ENCODE measurements around the gene CYP27C1. TPM values are rescaled to one million over a fixed set of nuclear protein-coding genes. Genes with fewer than 3 reads are reported as not detected.

Gene CYP27C1
- total RNA-seq, 2 donors from 2014 or later: not detected

GRCh38 chr2:127158614-127159290, 61.3 kb downstream of the CYP27C1 start:
- Mint-ChIP-seq H3K27me3 (ENCODE audit: low read depth) (no peaks in the 10 kb centered on the region), H3K36me3 (ENCODE audit: insufficient read depth in 2 of 2) (no peaks in the 10 kb centered on the region), H3K4me3 (no peak overlapping the region), H3K4me1 (ENCODE audit: low read depth) (no peaks in the 10 kb centered on the region), H3K27ac (no peak overlapping the region), H3K9me3 (no peaks in the 10 kb centered on the region)
- DNase-seq (no peak), ATAC-seq (replicated peaks in 1 of 2) (no peak)

DNA sequence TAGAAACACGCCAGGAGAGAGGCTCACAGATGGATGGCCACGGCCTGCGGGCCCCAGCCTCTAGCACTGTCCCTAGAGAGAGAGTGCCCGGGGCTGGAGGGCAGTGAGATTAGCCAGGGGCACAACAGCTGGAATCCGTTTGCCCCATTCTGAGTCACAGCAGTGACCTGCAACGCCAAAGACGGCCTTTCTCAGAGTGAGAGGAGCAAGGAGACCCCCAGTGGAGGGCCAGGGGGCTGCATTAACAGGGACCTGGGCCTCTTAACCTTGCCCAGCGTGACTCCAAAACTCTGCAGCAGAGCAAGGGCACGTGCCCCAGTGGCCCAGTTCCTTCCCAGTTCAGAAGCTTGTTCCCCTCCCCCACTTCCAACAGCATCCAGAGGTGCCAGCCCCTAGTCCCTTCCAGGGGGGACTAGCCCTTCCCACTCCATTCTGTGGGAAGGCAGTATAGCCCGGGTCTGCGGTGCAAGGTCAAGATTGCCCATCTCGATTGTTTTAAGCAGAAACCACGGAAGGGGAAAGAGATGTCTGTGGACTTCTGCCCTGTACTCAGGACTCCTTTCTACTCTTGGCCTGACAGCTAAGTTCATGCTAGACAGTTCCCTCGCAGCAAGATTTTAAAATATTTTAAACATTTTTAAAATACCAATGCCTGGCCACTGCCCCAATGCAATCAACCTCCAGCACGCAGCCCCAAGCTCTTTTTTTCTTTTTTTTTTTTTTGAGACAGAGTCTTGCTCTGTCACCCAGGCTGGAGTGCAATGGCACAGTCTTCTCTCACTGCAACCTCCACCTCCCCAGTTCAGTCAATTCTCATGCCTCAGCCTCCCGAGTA, 62.2 kb downstream of the CYP27C1 start:
- Mint-ChIP-seq H3K27ac (no peak overlapping the region), H3K9me3 (no peaks in the 10 kb centered on the region), H3K4me1 (ENCODE audit: low read depth) (no peaks in the 10 kb centered on the region), H3K4me3 (no peak overlapping the region), H3K27me3 (ENCODE audit: low read depth) (no peaks in the 10 kb centered on the region), H3K36me3 (ENCODE audit: insufficient read depth in 2 of 2) (no peaks in the 10 kb centered on the region)
- no peak for DNase-seq
- ATAC-seq (replicated peaks in 1 of 2): no peak

DNA sequence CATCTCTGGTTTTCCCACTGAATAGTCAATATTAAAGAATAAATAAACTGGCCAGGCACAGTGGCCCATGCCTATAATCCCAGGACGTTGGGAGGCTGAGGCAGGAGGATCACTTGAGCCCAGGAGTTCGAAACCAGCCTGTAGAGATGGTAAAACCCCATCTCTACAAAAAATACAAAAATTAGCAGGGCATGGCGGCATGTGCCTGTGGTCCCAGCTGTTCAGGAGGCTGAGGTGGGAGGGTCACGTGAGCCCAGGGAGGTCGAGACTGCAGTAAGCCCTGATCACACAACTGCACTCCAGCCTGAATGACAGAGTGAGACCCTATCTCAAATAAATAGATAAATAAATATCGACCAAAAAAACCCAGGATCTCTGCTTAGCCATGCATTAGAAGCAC, 63.0 kb downstream of the CYP27C1 start:
- Mint-ChIP-seq H3K4me1 (ENCODE audit: low read depth) (no peaks in the 10 kb centered on the region), H3K27ac (no peak overlapping the region), H3K36me3 (ENCODE audit: insufficient read depth in 2 of 2) (no peaks in the 10 kb centered on the region), H3K4me3 (no peak overlapping the region), H3K9me3 (no peaks in the 10 kb centered on the region), H3K27me3 (ENCODE audit: low read depth) (no peaks in the 10 kb centered on the region)
- ATAC-seq (replicated peaks in 1 of 2) (no peak), DNase-seq (no peak)

- Mint-ChIP-seq H3K9me3 (no peaks in the 10 kb centered on the region), H3K27ac (no peak overlapping the region), H3K27me3 (ENCODE audit: low read depth) (no peaks in the 10 kb centered on the region), H3K4me1 (ENCODE audit: low read depth) (no peaks in the 10 kb centered on the region), H3K4me3 (no peak overlapping the region), H3K36me3 (ENCODE audit: insufficient read depth in 2 of 2) (no peaks in the 10 kb centered on the region)
- DNase-seq: no peak
- ATAC-seq (replicated peaks in 1 of 2): no peak
Observed at GRCh38 chr2:127155947-127156346, 64.2 kb downstream of the CYP27C1 start.

DNA sequence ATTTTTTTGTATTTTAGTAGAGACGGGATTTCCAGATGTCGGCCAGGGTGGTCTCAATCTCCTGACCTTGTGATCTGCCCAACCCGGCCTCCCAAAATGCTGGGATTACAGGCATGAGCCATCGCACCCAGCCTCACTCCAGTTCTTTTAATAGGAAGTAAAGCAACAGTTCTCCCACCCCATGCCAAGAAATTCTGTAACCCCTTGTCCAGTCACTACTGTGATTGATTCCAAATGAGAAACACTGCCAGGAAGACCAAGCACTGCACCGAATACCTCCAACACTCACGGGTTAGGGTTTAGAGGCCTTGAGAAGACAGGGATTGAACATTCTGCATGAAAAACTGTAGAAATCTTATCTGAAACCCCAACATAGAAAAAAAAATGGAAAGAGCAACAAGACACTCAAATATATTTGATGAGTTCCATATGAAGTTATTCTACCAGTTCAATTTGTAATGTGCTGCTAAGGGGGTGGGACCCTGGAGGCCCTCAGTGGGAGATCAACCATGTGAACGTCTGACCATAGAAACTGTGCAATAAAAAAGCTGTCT, 65.0 kb downstream of the CYP27C1 start:
- no peak overlapping the region for H3K27ac Mint-ChIP-seq
- no peak for ATAC-seq (replicated peaks in 1 of 2)
- H3K9me3 Mint-ChIP-seq: no peaks in the 10 kb centered on the region
- no peak overlapping the region for H3K4me3 Mint-ChIP-seq
- DNase-seq: no peak
- H3K4me1 Mint-ChIP-seq (ENCODE audit: low read depth): no peaks in the 10 kb centered on the region
- H3K27me3 Mint-ChIP-seq (ENCODE audit: low read depth): no peaks in the 10 kb centered on the region
- no peaks in the 10 kb centered on the region for H3K36me3 Mint-ChIP-seq (ENCODE audit: insufficient read depth in 2 of 2)

GRCh38 chr2:127154396-127154795, 65.7 kb downstream of the CYP27C1 start:
- Mint-ChIP-seq H3K9me3 (no peaks in the 10 kb centered on the region), H3K4me3 (no peak overlapping the region), H3K27me3 (ENCODE audit: low read depth) (no peaks in the 10 kb centered on the region), H3K27ac (no peak overlapping the region), H3K36me3 (ENCODE audit: insufficient read depth in 2 of 2) (no peaks in the 10 kb centered on the region), H3K4me1 (ENCODE audit: low read depth) (no peaks in the 10 kb centered on the region)
- DNase-seq (no peak), ATAC-seq (replicated peaks in 1 of 2) (no peak)

GRCh38 chr2:127153691-127154158, 66.4 kb downstream of the CYP27C1 start:
- H3K27me3 Mint-ChIP-seq (ENCODE audit: low read depth): no peaks in the 10 kb centered on the region
- no peak overlapping the region for H3K4me3 Mint-ChIP-seq
- no peak overlapping the region for H3K27ac Mint-ChIP-seq
- no peaks in the 10 kb centered on the region for H3K4me1 Mint-ChIP-seq (ENCODE audit: low read depth)
- no peak for DNase-seq
- H3K9me3 Mint-ChIP-seq: no peaks in the 10 kb centered on the region
- H3K36me3 Mint-ChIP-seq (ENCODE audit: insufficient read depth in 2 of 2): no peaks in the 10 kb centered on the region
- no peak for ATAC-seq (replicated peaks in 1 of 2)

DNA sequence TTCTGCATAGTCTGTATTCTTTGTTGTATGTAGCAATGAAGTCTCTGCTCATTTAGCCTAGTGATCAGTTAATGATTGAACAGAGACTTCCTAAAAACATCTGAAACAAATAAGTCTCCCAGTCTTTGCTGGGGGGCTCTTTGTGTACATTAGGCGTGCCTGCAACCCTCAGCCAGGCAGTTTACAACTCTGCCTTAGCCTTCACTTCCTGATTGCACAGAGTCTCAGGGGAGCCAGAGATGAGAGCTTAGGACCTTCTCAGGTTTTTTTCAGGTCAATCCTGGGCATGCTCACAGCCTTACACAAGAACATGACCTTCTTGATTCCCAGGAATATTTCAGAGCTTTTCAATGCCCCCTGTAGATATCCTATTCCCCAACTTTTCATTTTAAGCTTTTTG, 69.1 kb downstream of the CYP27C1 start:
- DNase-seq (no peak), ATAC-seq (replicated peaks in 1 of 2) (no peak)
- no peak overlapping the region for H3K27ac Mint-ChIP-seq
- no peaks in the 10 kb centered on the region for H3K27me3 Mint-ChIP-seq (ENCODE audit: low read depth)
- H3K4me1 Mint-ChIP-seq (ENCODE audit: low read depth): no peaks in the 10 kb centered on the region
- no peak overlapping the region for H3K4me3 Mint-ChIP-seq
- H3K9me3 Mint-ChIP-seq: no peaks in the 10 kb centered on the region
- H3K36me3 Mint-ChIP-seq (ENCODE audit: insufficient read depth in 2 of 2): no peaks in the 10 kb centered on the region

DNA sequence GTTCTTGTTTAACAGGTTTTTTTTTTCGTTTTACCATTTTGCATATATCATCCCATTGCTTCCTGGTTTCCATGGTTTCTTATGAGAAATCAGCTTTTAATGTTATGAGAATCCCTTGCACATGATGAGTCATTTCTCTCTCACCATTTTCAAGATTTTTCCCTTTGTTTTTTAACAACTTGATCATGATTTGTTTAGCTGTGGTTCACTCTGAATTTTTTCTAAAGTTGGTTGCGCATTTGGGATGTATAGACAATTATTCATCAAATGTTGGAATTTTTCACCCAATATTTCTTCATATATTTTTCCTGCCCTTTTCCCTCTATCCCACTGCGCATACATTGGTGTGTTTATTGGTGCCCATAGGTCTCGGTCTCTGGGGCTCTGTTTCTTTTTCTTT, 70.7 kb downstream of the CYP27C1 start:
- DNase-seq: no peak
- H3K4me1 Mint-ChIP-seq (ENCODE audit: low read depth): no peaks in the 10 kb centered on the region
- ATAC-seq (replicated peaks in 1 of 2): no peak
- H3K9me3 Mint-ChIP-seq: no peaks in the 10 kb centered on the region
- H3K36me3 Mint-ChIP-seq (ENCODE audit: insufficient read depth in 2 of 2): no peaks in the 10 kb centered on the region
- H3K4me3 Mint-ChIP-seq: no peak overlapping the region
- H3K27me3 Mint-ChIP-seq (ENCODE audit: low read depth): no peaks in the 10 kb centered on the region
- H3K27ac Mint-ChIP-seq: no peak overlapping the region

DNA sequence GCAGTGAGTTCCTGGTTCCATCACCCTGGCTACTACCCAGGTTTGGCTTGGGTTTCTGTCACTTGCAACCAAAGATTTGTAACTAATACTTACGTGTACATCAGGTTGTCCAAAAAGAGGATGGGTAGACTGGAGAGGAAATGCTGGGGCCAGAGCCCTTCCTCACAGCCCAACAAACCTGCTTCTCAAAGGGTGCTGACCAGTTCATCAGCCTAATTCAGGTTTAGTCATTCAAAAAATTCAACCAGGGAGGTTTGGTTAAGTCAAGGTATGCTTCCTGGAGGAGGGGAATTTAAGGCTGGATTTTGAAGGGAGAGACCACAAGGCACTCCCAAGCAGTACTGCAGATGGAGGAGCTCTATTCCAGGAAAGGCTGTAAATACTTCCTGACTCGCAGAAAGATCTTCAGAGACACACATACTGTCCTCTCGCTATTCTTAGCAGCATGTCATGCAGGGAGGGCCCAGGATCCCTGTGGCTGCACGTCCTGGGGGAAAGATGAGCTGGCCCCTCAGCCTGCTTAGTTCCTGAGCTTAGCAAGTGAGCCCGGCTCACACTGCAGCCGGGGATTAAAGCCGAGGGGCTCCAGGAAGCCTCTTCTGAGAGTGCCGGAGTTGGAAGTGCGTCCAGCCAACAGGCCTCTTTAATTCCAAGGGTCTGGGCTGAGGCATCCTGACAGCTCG, 73.1 kb downstream of the CYP27C1 start:
- no peaks in the 10 kb centered on the region for H3K9me3 Mint-ChIP-seq
- ATAC-seq (replicated peaks in 1 of 2) (no peak), DNase-seq (no peak)
- no peaks in the 10 kb centered on the region for H3K4me1 Mint-ChIP-seq (ENCODE audit: low read depth)
- H3K4me3 Mint-ChIP-seq: no peak overlapping the region
- no peak overlapping the region for H3K27ac Mint-ChIP-seq
- H3K27me3 Mint-ChIP-seq (ENCODE audit: low read depth): no peaks in the 10 kb centered on the region
- no peaks in the 10 kb centered on the region for H3K36me3 Mint-ChIP-seq (ENCODE audit: insufficient read depth in 2 of 2)

- ATAC-seq (replicated peaks in 1 of 2) (no peak), DNase-seq (no peak)
- H3K4me3 Mint-ChIP-seq: no peak overlapping the region
- no peaks in the 10 kb centered on the region for H3K27me3 Mint-ChIP-seq (ENCODE audit: low read depth)
- H3K9me3 Mint-ChIP-seq: no peaks in the 10 kb centered on the region
- no peak overlapping the region for H3K27ac Mint-ChIP-seq
- no peaks in the 10 kb centered on the region for H3K36me3 Mint-ChIP-seq (ENCODE audit: insufficient read depth in 2 of 2)
- no peaks in the 10 kb centered on the region for H3K4me1 Mint-ChIP-seq (ENCODE audit: low read depth)
Observed at GRCh38 chr2:127146071-127146725, 73.9 kb downstream of the CYP27C1 start.

- DNase-seq: no peak
- H3K36me3 Mint-ChIP-seq (ENCODE audit: insufficient read depth in 2 of 2): no peaks in the 10 kb centered on the region
- H3K27ac Mint-ChIP-seq: no peak overlapping the region
- H3K27me3 Mint-ChIP-seq (ENCODE audit: low read depth): no peaks in the 10 kb centered on the region
- no peaks in the 10 kb centered on the region for H3K4me1 Mint-ChIP-seq (ENCODE audit: low read depth)
- no peaks in the 10 kb centered on the region for H3K9me3 Mint-ChIP-seq
- no peak overlapping the region for H3K4me3 Mint-ChIP-seq
- no peak for ATAC-seq (replicated peaks in 1 of 2)
Observed at GRCh38 chr2:127145280-127145895, 74.7 kb downstream of the CYP27C1 start.

Measured in activated T-cell treated with anti-CD3 and anti-CD28 coated beads, Interleukin-2, amount 50 U/mL, for 72 hours (primary cell).